GM23338 (cell line): Measurements from ENCODE around the gene CEACAM7. TPM values are rescaled to one million over a fixed set of nuclear protein-coding genes. Genes with fewer than 3 reads are reported as not detected.

Source experiments
- ATAC-seq: fragments of 200-7000 bp; cut with Tn5 transposase; 3 replicates; pipeline ENCODE4 v1.9.1; 2020
- DNase-seq: peaks from one replicate; pipeline ENCODE4 v3.0.0-alpha.2; 2015; ENCODE audit warnings: low spot score
- H2AFZ ChIP-seq: fragments of 200-600 bp; sonication (generic); 2 replicates; pipeline ENCODE4 v1.8.0; 2016; ENCODE audit warnings: antibody characterized with exemption, mild to moderate bottlenecking, moderate library complexity
- H3F3A ChIP-seq: fragments of 200-600 bp; sonication (generic); replicated peaks from 2 replicates; pipeline ENCODE4 v1.8.0; 2017; ENCODE audit warnings: antibody characterized with exemption, mixed run types, low read depth
- H3K27ac ChIP-seq: fragments of 200-600 bp; sonication (generic); 2 replicates; pipeline ENCODE4 v1.6.1; 2016; ENCODE audit warnings: low read depth
- H3K27me3 ChIP-seq: fragments of 200-600 bp; sonication (generic); 2 replicates; pipeline ENCODE4 v1.8.0; 2016; ENCODE audit warnings: mild to moderate bottlenecking, mixed run types, moderate library complexity; ENCODE audit not compliant: insufficient read depth
- H3K36me3 ChIP-seq: fragments of 200-600 bp; sonication (generic); 2 replicates; pipeline ENCODE4 v1.8.0; 2016; ENCODE audit warnings: mild to moderate bottlenecking; ENCODE audit not compliant: insufficient read depth
- H3K4me1 ChIP-seq: fragments of 200-600 bp; sonication (generic); 2 replicates; pipeline ENCODE4 v1.8.0; 2016; ENCODE audit warnings: mild to moderate bottlenecking, moderate library complexity; ENCODE audit not compliant: insufficient read depth
- H3K4me2 ChIP-seq: fragments of 200-600 bp; sonication (generic); 2 replicates; pipeline ENCODE4 v1.7.1; 2017; ENCODE audit warnings: mixed run types
- H3K4me3 ChIP-seq: fragments of 200-600 bp; sonication (generic); 2 replicates; pipeline ENCODE4 v1.6.1; 2016; ENCODE audit warnings: mixed run types
- H3K79me2 ChIP-seq: fragments of 200-600 bp; sonication (generic); replicated peaks from 2 replicates; pipeline ENCODE4 v1.8.0; 2017; ENCODE audit warnings: mild to moderate bottlenecking; ENCODE audit not compliant: insufficient read depth
- H3K9me2 ChIP-seq: fragments of 200-600 bp; sonication (generic); 2 replicates; pipeline ENCODE4 v1.8.0; 2017; ENCODE audit not compliant: insufficient read depth
- H4K20me1 ChIP-seq: fragments of 200-600 bp; sonication (generic); replicated peaks from 2 replicates; pipeline ENCODE4 v1.8.0; 2017; ENCODE audit warnings: mild to moderate bottlenecking; ENCODE audit not compliant: insufficient read depth
- H3K27ac Mint-ChIP-seq: 2 replicates; pipeline ENCODE4 v1.8.0; 2020; ENCODE audit warnings: inconsistent platforms, mild to moderate bottlenecking, moderate library complexity, mixed read lengths
- H3K27me3 Mint-ChIP-seq: 3 replicates; pipeline ENCODE4 v1.8.0; 2022; ENCODE audit warnings: low read depth, mild to moderate bottlenecking, moderate library complexity, mixed read lengths, inconsistent platforms; ENCODE audit not compliant: insufficient read depth, poor library complexity
- H3K36me3 Mint-ChIP-seq: 3 replicates; pipeline ENCODE4 v1.8.0; 2021; ENCODE audit warnings: low read depth, mild to moderate bottlenecking, inconsistent platforms, moderate library complexity, mixed read lengths
- H3K4me1 Mint-ChIP-seq: 3 replicates; pipeline ENCODE4 v1.8.0; 2020; ENCODE audit warnings: mild to moderate bottlenecking, inconsistent platforms, mixed read lengths
- H3K4me3 Mint-ChIP-seq: 3 replicates; pipeline ENCODE4 v1.8.0; 2021; ENCODE audit warnings: moderate library complexity, mild to moderate bottlenecking, inconsistent platforms, mixed read lengths
- H3K9me3 Mint-ChIP-seq: 3 replicates; pipeline ENCODE4 v1.8.0; 2020; ENCODE audit warnings: moderate library complexity, mild to moderate bottlenecking, inconsistent platforms, mixed read lengths
- EZH2phosphoT487 ChIP-seq: fragments of 200-600 bp; sonication (generic); IDR thresholded peaks from one replicate; pipeline ENCODE4 v1.8.1; 2018; ENCODE audit warnings: antibody characterized with exemption; ENCODE audit not compliant: unreplicated experiment
- JUNB ChIP-seq: IDR thresholded peaks from one replicate; pipeline ENCODE4 v1.6.1; 2016; ENCODE audit warnings: antibody characterized with exemption; ENCODE audit not compliant: unreplicated experiment
- POLR2AphosphoS5 ChIP-seq: IDR thresholded peaks from 2 replicates; pipeline ENCODE4 v1.6.1; 2016; ENCODE audit warnings: antibody characterized with exemption, low read depth
- ZNF331 ChIP-seq: fragments of 250-450 bp; sonication (Bioruptor Pico); IDR thresholded peaks from 2 replicates; pipeline ENCODE4 v1.5.0; 2020; ENCODE audit warnings: low read depth, mild to moderate bottlenecking, moderate library complexity
- polyA plus RNA-seq: library from polyadenylated mRNA; unstranded; fragments of >200 nt; fragmentation: Nextera tagmentation; extraction: Ambion mirVana; gene quantifications from 2 replicates; pipeline ENCODE4 v1.2.1, GENCODE V29; 2016
- total RNA-seq: library from RNA; depleted of rRNA; stranded (reverse); fragments of >200 nt; shearing (Covaris generic); gene quantifications from 2 replicates; pipeline ENCODE4 v1.2.3, GENCODE V29; 2014
- TF ChIP-seq, protein P1 (sequence below), 2 experiments: fragments of 200-600 bp in 1 of 2; sonication (generic) in 1 of 2; conservative IDR thresholded peaks; 2 replicates each; pipeline versions ENCODE4 v1.5.1 to v1.6.1; 2016 to 2017; ENCODE audit warnings: antibody characterized with exemption in 2 of 2, low read depth in 2 of 2, mild to moderate bottlenecking in 2 of 2, moderate library complexity in 1 of 2
- TF ChIP-seq, protein P2 (sequence below): fragments of 250-450 bp; sonication (Bioruptor Pico); IDR thresholded peaks from 2 replicates; pipeline ENCODE4 v1.5.0; 2020; ENCODE audit warnings: mild to moderate bottlenecking, moderate library complexity

CEACAM7 gene
- total and polyA plus RNA-seq, 2 experiments from 2014 or later, result 0.24 TPM; not detected in 1

DNA sequence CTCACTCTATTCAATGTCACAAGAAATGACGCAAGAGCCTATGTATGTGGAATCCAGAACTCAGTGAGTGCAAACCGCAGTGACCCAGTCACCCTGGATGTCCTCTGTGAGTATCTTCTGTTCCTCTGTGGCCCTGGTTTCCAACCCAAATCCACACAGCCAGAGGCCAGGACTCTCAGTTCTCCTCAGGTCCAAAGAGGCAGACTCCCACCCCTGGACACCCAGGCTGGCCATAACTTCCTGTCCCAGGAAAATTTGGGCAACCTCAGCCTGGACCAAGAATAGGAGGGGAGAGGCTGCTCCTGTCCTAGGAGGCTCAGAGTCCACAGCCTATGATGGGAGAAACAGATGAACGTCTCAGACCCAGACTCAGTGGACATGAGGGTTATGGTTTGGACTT lies 32.0 kb upstream of the CEACAM7 start:
- Histone ChIP-seq H3K27ac (no peak overlapping the region), H3K9me2 (no peaks in the 10 kb centered on the region), H3K79me2 (no peaks in the 10 kb centered on the region), H3K4me2 (no peak overlapping the region), H3K4me3 (no peak overlapping the region), H2AFZ (no peak overlapping the region), H3F3A (no peaks in the 10 kb centered on the region), H3K4me1 (no peaks in the 10 kb centered on the region), H3K27me3 (no peaks in the 10 kb centered on the region), H3K36me3 (no peaks in the 10 kb centered on the region), H4K20me1 (no peaks in the 10 kb centered on the region)
- TF ChIP-seq EZH2phosphoT487, result no peak
- no peak for TF ChIP-seq POLR2AphosphoS5
- TF ChIP-seq, protein P1, sequence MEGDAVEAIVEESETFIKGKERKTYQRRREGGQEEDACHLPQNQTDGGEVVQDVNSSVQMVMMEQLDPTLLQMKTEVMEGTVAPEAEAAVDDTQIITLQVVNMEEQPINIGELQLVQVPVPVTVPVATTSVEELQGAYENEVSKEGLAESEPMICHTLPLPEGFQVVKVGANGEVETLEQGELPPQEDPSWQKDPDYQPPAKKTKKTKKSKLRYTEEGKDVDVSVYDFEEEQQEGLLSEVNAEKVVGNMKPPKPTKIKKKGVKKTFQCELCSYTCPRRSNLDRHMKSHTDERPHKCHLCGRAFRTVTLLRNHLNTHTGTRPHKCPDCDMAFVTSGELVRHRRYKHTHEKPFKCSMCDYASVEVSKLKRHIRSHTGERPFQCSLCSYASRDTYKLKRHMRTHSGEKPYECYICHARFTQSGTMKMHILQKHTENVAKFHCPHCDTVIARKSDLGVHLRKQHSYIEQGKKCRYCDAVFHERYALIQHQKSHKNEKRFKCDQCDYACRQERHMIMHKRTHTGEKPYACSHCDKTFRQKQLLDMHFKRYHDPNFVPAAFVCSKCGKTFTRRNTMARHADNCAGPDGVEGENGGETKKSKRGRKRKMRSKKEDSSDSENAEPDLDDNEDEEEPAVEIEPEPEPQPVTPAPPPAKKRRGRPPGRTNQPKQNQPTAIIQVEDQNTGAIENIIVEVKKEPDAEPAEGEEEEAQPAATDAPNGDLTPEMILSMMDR (conservative IDR thresholded peaks at IDR 0.05; ENCODE audit: low read depth in 2 of 2), result no peak
- no peak for TF ChIP-seq ZNF331
- no peak for TF ChIP-seq JUNB
- TF ChIP-seq, protein P2, sequence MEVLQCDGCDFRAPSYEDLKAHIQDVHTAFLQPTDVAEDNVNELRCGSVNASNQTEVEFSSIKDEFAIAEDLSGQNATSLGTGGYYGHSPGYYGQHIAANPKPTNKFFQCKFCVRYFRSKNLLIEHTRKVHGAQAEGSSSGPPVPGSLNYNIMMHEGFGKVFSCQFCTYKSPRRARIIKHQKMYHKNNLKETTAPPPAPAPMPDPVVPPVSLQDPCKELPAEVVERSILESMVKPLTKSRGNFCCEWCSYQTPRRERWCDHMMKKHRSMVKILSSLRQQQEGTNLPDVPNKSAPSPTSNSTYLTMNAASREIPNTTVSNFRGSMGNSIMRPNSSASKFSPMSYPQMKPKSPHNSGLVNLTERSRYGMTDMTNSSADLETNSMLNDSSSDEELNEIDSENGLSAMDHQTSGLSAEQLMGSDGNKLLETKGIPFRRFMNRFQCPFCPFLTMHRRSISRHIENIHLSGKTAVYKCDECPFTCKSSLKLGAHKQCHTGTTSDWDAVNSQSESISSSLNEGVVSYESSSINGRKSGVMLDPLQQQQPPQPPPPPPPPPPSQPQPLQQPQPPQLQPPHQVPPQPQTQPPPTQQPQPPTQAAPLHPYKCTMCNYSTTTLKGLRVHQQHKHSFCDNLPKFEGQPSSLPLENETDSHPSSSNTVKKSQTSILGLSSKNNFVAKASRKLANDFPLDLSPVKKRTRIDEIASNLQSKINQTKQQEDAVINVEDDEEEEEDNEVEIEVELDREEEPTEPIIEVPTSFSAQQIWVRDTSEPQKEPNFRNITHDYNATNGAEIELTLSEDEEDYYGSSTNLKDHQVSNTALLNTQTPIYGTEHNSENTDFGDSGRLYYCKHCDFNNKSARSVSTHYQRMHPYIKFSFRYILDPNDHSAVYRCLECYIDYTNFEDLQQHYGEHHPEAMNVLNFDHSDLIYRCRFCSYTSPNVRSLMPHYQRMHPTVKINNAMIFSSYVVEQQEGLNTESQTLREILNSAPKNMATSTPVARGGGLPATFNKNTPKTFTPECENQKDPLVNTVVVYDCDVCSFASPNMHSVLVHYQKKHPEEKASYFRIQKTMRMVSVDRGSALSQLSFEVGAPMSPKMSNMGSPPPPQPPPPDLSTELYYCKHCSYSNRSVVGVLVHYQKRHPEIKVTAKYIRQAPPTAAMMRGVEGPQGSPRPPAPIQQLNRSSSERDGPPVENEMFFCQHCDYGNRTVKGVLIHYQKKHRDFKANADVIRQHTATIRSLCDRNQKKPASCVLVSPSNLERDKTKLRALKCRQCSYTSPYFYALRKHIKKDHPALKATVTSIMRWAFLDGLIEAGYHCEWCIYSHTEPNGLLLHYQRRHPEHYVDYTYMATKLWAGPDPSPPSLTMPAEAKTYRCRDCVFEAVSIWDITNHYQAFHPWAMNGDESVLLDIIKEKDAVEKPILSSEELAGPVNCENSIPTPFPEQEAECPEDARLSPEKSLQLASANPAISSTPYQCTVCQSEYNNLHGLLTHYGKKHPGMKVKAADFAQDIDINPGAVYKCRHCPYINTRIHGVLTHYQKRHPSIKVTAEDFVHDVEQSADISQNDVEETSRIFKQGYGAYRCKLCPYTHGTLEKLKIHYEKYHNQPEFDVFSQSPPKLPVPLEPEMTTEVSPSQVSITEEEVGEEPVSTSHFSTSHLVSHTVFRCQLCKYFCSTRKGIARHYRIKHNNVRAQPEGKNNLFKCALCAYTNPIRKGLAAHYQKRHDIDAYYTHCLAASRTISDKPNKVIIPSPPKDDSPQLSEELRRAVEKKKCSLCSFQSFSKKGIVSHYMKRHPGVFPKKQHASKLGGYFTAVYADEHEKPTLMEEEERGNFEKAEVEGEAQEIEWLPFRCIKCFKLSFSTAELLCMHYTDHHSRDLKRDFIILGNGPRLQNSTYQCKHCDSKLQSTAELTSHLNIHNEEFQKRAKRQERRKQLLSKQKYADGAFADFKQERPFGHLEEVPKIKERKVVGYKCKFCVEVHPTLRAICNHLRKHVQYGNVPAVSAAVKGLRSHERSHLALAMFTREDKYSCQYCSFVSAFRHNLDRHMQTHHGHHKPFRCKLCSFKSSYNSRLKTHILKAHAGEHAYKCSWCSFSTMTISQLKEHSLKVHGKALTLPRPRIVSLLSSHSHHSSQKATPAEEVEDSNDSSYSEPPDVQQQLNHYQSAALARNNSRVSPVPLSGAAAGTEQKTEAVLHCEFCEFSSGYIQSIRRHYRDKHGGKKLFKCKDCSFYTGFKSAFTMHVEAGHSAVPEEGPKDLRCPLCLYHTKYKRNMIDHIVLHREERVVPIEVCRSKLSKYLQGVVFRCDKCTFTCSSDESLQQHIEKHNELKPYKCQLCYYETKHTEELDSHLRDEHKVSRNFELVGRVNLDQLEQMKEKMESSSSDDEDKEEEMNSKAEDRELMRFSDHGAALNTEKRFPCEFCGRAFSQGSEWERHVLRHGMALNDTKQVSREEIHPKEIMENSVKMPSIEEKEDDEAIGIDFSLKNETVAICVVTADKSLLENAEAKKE (CRISPR knock-in tag), result no peak
- ATAC-seq, result no peak
- Mint-ChIP-seq H3K27ac (no peak overlapping the region), H3K27me3 (peaks cover 2% of the 10 kb centered on the region), H3K4me3 (no peak overlapping the region), H3K36me3 (no peaks in the 10 kb centered on the region), H3K9me3 (no peaks in the 10 kb centered on the region; the same call in 1 of the 3 replicates), H3K4me1 (no peaks in the 10 kb centered on the region)
- no peak for DNase-seq
